Spinal cord (tissue), 10 donors: ENCODE data around the gene DDX11. TPM values are rescaled to one million over a fixed set of nuclear protein-coding genes. Genes with fewer than 3 reads are reported as not detected.
"Not testable (repeated sequence)": the region's sequence is repeated elsewhere in the genome, so short reads cannot be mapped to it uniquely, and the experiment has no call there.

Source experiments
- DNase-seq, 6 donors: peaks; one replicate each; pipeline versions ENCODE4 v3.0.0 to v3.0.0-alpha.2; 2013 to 2015; ENCODE audit warnings: low spot score in 6 of 6, low read depth in 4 of 6
- H3K27ac ChIP-seq: one replicate; pipeline ENCODE4 v1.5.1; 2013; ENCODE audit warnings: low read depth, low read length, control low read depth
- H3K27me3 ChIP-seq: one replicate; pipeline ENCODE4 v1.6.1; 2013; ENCODE audit warnings: low read length; ENCODE audit not compliant: control insufficient read depth, insufficient read depth
- H3K36me3 ChIP-seq: one replicate; pipeline ENCODE4 v1.6.1; 2013; ENCODE audit warnings: low read length; ENCODE audit not compliant: control insufficient read depth, insufficient read depth
- H3K4me1 ChIP-seq: one replicate; pipeline ENCODE4 v1.6.1; 2013; ENCODE audit warnings: low read length; ENCODE audit not compliant: control insufficient read depth, insufficient read depth
- H3K4me3 ChIP-seq: one replicate; pipeline ENCODE4 v1.5.1; 2013; ENCODE audit warnings: low read depth, low read length, control low read depth
- H3K9me3 ChIP-seq: one replicate; pipeline ENCODE4 v1.6.1; 2013; ENCODE audit warnings: low read length; ENCODE audit not compliant: control insufficient read depth, insufficient read depth
- WGBS: methylation state at CpG from one replicate; pipeline ENCODE4 v1.1.5; 2013; ENCODE audit warnings: missing lambda C conversion rate; ENCODE audit not compliant: insufficient coverage; 5-methylcytosine and 5-hydroxymethylcytosine counted together
- polyA plus RNA-seq, 2 donors: library from polyadenylated mRNA; unstranded; fragments of 120-200 nt; gene quantifications; one replicate each; pipeline ENCODE4 v1.2.1, GENCODE V29; 2013; ENCODE audit not compliant: insufficient read length in 2 of 2
- small RNA-seq: library from RNA; depleted of rRNA; stranded (forward); fragments of <200 nt; gene quantifications from one replicate; pipeline ENCODE3, GENCODE V24; 2014; ENCODE audit warnings: low replicate concordance
- total RNA-seq, 2 donors: library from RNA; depleted of rRNA in 1 of 2; stranded (reverse); fragments of 120-200 nt in 1 of 2; fragments of >200 nt in 1 of 2; gene quantifications; one replicate each; pipeline versions ENCODE4 v1.2.3 to v1.2.4, GENCODE V29; 2013 to 2014
- donor health status: healthy.

Gene DDX11
- total and polyA plus RNA-seq, 4 donors, result 12.0 to 69.1 (median 38.1) TPM

GRCh38 chr12:31127209-31127848 is 53.7 kb downstream of the DDX11 start:
- not testable (repeated sequence) for H3K4me1 ChIP-seq, H3K27ac ChIP-seq, H3K36me3 ChIP-seq, H3K9me3 ChIP-seq, DNase-seq, H3K4me3 ChIP-seq, H3K27me3 ChIP-seq
- WGBS, result no CpG with 5 or more reads among the region's 4 CpGs

- H3K36me3 ChIP-seq, H3K27ac ChIP-seq, H3K4me1 ChIP-seq, H3K27me3 ChIP-seq, H3K4me3 ChIP-seq, DNase-seq, H3K9me3 ChIP-seq: not testable (repeated sequence)
- WGBS, result no CpG with 5 or more reads among the region's 2 CpGs
Measured at GRCh38 chr12:31136581-31136980, 62.9 kb downstream of the DDX11 start.

GRCh38 chr12:31144768-31145167 is 71.1 kb downstream of the DDX11 start:
- not testable (repeated sequence) for H3K27ac ChIP-seq, H3K4me3 ChIP-seq, H3K9me3 ChIP-seq, DNase-seq, H3K27me3 ChIP-seq, H3K4me1 ChIP-seq, H3K36me3 ChIP-seq
- no CpG with 5 or more reads among the region's 9 CpGs for WGBS

GRCh38 chr12:31145296-31145695 is 71.6 kb downstream of the DDX11 start:
- H3K36me3 ChIP-seq, DNase-seq, H3K4me3 ChIP-seq, H3K27me3 ChIP-seq, H3K27ac ChIP-seq, H3K4me1 ChIP-seq, H3K9me3 ChIP-seq: not testable (repeated sequence)
- no CpG with 5 or more reads among the region's 6 CpGs for WGBS

- H3K27ac ChIP-seq, H3K4me3 ChIP-seq, H3K27me3 ChIP-seq, H3K36me3 ChIP-seq, H3K9me3 ChIP-seq, H3K4me1 ChIP-seq, DNase-seq: not testable (repeated sequence)
- no CpG with 5 or more reads among the region's 3 CpGs for WGBS
Measured at GRCh38 chr12:31147415-31147814, 73.8 kb downstream of the DDX11 start.

GRCh38 chr12:31150766-31151165 is 77.1 kb downstream of the DDX11 start:
- H3K9me3 ChIP-seq, H3K27me3 ChIP-seq, DNase-seq, H3K27ac ChIP-seq, H3K4me3 ChIP-seq, H3K36me3 ChIP-seq, H3K4me1 ChIP-seq: not testable (repeated sequence)
- WGBS, result 94% methylated on average over 2 of the region's 4 CpGs

Small RNA genes within 50 kb of the gene (small RNA-seq; reads per million reads assigned to genes)
- gene RF00072, result not detected

Other genes with a start within 250 kb of the DDX11 start
- gene TSPAN11, start 147.1 kb upstream of the DDX11 start, total RNA-seq, result 10 to 100 TPM in 1 of 2 donors, 1 to 10 TPM in 1; 9.3 to 12.7 TPM
- 10 to 100 TPM; 44.2 to 48.6 TPM for gene TSPAN11, start 147.1 kb upstream of the DDX11 start, polyA plus RNA-seq